ENCODE data around the gene AOAH.
"Not testable (repeated sequence)": the region's sequence is repeated elsewhere in the genome, so short reads cannot be mapped to it uniquely, and the experiment has no call there.

AOAH gene

DNA sequence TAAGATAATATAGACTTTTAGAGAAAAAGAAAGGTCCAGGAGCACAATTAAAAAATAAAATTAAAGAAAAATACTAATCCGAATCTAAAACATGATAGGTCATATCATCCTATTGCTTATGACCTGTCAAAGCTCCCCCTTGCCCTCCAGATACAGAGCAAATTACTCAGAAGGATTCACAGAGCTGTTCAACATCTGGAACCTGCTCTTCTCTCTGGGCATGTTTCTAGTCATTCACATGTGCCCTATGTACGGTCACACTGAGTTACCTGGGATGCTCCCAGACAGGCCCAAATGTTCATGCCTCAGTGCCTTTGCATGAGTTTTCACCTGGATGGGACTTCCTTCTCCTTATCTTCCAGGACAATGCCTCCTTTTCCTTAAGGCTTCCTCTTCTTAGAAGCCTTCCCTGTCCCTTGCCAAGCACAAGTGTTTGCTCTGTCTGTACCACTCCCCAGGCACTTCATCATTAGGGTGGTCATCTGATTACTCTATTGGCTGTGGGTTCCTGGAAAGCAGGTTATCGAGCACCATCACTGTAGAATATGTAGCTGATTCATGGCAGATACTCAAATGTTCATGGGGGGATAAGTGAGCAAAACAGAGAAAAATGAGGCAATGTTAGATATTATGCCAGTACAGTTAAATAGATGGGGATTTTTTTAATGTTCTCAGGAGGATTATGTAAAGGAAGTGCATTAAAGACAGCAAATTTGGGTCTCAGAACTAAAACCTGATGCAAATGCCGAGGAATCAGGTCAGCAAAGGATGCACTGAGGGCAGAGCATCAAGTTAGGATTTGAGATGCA, 12.0 kb upstream of the AOAH start:
- DNase-seq: no peak

DNA sequence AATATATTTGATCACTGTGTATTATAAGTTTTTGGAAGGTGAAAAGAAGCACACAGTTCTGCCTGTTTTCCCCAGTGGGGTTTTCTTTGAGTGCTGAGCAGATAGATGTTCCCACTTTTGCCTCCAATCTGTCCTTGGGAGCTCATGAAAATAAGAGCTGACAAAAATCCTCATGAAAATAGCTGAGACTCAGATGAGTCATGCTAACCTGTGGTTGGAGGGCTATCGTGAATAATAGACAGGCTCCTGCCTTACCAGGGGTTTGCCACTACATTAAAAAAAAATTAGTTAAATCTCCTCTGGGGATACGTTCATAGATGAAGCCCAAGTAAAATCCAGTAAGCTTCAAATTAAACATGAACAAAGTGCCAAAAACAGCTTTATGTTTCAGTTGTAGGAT, 10.9 kb upstream of the AOAH start:
- no peak for DNase-seq

DNA sequence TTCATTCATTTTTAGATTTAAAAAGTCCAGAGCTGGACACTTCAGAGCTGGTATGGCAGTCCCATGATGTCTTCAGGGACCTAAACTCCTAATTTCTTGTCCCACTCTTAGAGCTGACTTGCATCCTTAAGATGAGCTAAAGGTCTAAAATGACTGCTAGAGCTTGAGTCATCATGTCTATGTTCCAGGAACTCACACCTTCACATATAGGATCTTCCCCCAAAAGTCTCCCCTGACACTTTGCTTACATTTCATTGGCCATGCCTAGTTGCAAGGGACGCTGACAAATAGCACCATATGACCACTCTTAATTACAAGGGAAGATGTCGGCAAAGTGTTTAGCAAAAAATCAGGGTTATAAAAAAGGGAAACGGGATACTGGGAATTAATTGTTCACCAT, 10.4 kb upstream of the AOAH start:
- DNase-seq: no peak

DNA sequence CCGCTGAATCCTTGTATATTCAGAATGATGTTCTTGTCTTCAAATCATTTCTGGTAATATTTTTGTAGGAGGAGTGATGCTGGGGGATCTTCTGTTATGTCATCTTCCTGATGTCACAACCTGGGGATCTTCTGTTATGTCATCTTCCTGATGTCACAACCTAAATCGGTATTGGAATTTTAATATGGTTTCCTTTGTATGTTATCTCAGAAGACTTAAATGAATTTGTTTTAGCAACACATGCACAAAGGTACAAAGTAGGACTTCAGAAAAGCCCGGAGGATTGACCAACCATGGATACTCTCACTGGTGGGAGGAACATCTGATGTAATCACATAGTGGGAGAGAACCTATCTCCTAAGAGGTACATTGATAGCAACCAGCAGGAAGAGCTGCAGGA, 9.1 kb upstream of the AOAH start:
- no peak for DNase-seq

DNA sequence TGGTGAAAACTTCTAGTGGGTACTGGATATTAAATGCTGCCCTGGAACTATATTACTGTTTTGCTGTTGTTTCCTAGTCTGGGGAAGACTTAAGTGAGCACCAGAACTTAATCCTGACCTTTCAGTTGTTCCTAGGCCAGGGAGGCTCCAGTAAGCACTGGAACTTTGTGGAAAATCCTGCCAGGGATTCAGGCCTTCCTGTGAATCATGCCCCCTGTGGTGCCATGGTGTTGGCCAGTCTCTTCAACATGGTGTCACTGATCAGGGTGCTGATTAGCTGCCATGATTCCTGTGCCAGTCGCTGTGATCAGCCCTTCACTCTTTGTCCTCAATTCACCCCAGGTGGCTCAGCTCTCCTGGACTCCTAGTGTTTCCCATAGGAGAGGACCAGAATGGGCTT, 8.5 kb upstream of the AOAH start:
- no peak for DNase-seq

DNA sequence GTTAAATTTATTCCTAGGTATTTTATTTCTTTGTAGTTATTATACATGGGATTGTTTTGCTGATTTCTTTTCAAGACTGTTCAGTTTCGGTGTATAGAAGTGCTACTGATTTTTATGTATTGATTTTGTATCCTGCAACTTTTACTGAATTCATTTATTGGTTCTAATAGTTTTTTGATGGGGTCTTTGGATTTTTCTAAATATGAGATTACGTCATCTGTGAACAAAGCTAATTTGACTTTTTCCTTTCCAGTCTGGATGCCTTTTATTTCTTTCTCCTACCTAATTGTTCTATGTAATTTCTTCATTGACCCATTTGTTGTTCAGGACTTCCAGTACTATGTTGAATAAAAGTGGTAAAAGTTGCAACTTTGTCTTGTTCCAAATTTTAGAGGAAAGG, 5.8 kb upstream of the AOAH start:
- DNase-seq: no peak

DNA sequence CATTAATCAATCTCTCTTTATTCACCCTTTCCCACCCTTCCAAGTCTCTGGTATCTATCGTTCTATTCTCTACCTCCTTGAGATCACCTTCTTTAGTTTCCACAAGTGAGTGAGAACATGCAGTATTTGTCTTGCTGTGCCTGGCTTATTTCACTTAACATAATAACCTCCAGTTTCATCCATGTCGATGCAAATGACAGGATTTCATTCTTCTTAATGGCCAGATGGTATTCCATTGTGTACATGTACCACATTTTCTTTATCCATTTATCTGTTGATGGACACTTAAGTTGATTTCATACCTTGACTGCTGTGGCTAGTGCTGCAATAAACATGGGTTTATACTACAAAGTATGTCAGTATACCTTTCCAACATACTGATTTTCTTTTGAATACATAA, 3.8 kb upstream of the AOAH start:
- no peak for DNase-seq

DNA sequence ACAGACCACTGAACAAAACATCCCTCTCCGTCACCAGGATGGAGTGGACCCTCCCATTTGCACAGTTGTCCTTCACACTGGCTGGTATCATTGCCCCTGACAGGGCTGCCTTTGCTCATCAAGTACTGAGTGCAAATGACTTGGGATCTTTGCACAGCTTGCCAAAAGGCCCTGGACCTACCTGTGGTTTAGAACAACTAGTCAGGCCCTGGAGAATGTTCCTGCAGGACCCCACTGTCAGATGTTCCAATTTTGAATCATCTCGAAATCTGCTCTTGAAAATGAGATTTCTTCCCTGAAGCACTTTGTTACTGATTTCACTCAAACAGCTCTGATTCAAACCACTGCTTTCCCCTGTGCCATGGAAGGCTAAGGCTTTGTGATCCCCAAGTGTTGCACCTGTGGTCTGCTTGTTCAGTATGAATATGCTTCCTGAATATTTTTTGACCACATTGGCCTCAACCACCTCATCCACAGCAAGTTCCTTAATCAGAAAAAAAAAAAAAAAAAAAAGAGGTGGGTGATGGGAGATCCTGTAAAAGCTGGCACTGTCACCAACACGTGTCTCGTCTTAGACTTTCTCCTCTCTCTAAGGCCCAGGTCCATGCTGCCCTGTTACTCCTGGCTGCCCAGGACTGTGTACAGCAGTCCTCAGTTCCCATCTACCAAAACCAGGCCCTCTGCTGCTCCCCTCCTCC, 2.7 kb upstream of the AOAH start:
- no peak for DNase-seq

DNA sequence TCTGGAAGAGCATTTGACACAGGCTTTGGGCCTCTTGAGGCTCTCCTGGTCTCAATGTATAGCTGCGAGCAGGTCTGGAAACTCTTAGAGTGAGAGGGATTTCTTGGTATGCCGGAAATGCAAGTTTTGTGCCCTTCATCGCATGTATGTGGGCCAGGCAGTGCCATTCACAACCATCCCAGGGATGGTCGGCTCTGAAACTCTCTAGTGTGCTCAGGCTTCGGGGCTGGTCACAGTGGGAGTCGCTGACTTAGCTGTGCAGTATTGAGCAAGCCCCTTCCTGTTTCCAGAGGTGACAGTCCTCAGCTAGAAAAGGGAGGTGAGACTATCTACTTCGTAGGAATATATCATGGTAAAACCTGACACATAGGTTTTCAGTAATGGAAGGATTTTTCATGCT, 2.0 kb upstream of the AOAH start:
- DNase-seq: no peak

DNA sequence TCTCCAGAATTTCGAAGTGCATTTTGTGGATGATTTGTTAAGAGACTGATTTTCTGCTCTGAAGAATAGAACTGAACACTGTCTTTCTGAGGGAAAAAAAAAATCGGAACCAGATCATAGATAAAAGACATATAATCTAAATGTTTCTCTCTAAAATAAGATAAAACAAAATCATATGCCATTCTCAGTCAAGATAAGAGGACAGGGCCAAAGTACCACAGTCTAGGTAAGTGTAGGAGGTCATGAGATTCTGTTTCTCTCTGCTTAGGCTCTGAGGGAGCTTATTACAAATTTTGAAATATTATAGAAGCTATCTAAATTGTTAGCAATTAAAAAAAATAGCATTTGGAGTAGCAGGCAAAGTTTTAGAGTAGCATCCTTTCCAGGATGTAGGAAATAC, 702 bp upstream of the AOAH start:
- no peak for DNase-seq

DNA sequence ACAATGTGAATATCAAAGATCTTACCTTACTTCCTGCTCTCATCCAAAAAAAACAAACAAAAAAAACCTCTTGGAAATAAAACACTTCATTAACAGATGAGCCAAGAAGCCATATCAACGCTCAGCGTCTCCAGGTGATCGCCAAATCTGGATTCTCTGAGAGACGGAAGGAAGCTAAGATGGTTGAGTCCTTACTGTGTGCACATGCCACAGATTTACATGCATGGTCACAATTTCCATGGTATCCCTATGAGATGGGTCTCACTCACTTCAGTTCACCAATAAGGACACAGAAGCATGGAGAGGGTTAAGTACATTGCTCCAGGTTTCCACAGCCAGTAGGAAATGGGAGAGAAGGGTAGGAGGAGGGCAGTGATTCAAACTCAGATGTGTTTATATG, 1.0 kb downstream of the AOAH start:
- no peak for DNase-seq

DNA sequence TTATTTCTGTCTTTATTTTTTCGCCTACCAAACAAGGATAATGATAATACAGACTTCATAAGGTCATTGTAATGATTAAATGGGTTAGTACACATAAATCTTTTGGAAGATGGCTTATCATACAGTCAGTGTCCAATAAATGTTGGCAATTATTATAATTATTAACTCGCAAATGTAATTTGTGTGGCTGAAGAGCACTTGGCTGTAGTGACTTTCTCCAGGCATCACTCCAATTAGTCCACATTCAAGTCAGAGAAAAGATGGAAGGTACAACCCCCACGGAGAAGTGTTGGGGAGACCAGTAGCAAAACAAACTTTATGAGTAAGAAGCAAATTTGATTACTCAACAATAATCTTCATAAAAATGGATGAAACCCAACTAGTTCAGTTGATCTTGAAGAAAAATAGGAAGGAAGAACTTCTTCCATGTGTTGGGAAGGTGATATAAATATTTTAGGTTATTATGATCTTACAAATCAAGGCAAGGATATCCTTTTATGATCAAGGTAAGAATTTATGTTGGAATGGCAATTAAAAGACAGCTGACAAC, 5.1 kb downstream of the AOAH start:
- no peak for DNase-seq

DNA sequence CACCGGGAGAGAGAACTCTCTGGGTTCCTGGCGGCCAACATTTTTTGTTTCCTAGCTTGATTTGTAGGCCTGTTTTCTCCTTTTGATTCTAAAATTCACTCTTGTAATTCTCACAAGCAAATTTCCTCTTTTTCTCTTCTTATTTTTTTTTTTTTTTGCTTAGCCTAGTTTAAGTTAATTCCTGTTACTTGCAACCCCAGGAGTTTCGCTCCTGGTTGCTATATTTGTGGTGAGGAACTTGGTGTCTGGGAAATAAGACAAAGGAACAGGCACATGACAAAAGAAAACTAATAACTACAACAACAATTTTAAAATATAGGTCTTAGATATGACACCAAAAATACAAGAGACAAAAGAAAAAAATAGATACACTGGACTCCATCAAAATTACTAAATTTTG, 6.7 kb downstream of the AOAH start:
- no peak for DNase-seq

DNA sequence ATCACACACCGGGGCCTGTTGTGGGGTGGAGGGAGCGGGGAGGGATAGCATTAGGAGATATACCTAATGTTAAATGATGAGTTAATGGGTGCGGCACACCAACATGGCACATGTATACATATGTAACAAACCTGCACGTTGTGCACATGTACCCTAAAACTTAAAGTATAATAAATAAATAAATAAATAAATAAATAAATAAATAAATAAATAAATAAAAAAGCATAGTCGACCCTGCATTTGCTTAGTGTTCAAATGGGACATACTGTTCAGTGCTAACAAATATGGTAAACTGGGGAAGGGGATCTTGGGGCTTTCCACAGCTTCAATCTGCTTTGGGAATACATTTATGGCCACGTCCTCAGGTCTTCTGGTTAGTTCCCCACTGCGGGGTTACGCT, 7.5 kb downstream of the AOAH start:
- not testable (repeated sequence) for DNase-seq

DNA sequence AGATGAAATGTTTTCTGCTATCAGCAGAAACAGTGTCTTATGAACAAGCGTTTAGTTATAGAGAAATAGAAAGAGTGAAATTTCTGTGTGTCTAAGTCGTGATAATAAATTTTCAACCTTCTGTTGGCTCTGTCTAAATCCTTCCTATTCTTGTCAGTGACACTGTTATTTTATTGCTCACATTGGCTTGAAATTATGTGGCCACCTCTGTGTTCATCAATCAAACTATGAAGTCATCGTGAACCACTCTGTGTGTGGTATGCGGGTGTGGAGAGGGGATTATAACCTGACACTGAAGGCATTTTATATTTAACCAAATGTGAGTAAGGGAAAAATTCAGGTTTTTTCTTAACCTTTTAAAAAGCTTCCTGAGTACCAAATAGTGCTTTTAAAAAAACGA, 12.3 kb downstream of the AOAH start:
- no peak for DNase-seq

DNA sequence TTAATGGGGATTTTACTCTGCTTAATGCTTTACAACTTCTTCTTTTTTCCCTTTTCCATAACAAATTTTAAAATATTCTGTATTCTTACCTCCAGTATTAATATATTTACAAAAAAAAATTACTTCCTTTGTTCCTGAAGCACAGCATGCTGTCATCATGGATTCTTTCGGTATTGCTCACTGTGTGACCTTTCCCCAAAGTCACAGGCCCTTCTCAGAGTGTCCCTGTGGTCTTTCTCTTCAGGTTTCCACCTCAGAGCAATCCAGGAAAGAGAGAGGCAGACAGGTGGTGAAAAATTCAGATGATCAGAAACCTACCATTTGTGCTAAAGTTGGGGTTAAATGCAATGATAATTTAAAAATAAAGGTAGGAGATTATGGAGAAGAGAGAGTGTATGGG, 13.0 kb downstream of the AOAH start:
- no peak for DNase-seq

DNA sequence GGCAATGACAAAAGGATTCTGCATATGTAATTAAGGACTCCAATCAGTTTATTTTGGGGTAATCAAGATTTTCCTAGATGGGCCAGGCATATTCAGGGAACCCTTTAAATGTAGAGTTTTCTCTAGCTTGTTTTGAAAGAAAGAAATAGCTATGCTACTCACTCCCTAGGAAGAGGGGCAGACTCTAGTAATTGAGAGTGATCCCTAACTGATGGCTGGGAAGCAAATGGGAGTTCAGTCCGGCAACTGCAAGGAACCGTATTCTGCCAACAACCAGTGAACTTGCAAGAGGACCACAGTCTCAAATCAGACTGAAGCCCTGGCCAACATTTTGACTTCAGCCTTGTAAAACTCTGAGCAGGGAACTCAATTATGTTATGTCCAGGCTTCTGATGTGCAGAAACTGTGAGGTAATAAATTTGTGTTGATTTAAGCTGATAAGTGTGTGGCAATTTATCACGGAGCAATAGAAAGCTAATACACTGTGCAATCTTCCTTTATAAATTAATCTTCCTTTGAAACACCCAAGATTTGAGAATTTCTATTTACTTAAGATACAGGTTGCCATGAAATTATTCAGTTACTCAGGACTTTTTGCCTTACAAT, 14.0 kb downstream of the AOAH start:
- no peak for DNase-seq

DNA sequence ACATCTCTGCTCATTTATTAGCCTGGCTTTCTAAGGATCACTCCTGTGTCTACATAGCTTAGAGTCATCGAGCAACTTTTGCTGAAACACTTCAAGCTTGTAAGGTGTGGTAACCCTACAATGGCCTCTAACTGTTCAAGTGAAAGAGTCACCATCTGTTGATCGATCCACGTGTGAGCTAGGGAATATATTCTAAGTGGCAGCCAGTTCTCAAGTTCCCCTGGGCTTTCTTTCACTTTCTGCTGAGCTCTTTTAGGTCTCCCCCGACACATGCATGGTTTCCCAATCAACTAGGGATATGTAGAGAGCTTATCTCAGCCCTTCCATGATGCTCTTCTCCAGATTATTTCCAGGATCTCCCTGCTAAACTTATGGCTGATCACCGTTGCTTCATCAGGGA, 15.5 kb downstream of the AOAH start:
- no peak for DNase-seq

DNA sequence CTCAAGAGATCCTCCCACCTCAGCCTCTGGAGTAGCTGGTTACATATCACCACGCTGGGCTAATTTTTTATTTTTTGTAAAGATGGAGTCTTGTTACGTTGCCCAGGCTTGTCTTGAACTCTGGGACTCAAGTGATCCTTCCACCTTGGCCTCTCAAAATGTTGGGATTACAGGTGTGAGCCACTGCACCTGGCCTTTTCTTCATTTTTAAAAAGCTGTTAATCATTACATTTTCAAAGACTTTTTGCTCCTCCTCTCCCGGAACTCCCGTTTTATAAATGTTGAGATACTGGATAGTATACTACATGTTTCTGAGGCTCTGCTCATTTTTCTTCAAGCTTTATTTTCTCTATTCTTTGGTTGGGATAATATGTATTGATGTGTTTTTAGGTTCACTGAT, 16.4 kb downstream of the AOAH start:
- no peak for DNase-seq

DNA sequence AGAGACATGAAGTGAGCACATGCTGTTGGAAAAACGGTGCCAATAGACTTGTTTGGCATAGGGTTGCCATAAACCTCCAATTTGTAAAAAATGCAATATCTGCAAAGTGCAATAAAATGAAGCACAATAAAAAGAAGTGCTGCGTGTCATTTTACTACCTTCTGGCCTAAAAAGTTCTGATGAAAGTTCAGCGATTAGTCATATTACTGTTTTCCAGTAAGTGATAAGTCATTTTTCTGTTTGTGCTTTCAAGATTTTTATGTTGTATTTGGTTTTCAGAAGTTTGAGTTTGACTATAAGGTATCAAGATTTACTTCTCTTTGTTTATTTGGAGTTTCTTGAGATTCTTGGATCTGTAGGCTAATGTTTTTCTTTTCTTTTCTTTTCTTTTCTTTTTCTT, 16.8 kb downstream of the AOAH start:
- DNase-seq: no peak

DNA sequence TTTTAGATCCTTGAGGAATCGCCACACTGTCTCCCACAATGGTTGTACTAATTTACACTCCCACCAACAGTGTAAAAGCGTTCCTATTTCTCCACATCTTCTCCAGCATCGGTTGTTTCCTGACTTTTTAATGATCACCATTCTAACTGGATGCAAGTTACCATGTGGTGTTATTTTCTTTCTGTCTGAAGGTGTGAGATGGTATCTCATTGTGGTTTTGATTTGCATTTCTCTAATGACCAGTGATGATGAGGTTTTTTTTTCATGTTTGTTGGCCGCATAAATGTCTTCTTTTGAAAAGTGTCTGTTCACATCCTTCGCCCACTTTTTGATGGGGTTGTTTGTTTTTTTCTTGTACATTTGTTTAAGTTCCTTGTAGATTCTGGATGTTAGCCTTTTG, 20.4 kb downstream of the AOAH start:
- not testable (repeated sequence) for DNase-seq

DNA sequence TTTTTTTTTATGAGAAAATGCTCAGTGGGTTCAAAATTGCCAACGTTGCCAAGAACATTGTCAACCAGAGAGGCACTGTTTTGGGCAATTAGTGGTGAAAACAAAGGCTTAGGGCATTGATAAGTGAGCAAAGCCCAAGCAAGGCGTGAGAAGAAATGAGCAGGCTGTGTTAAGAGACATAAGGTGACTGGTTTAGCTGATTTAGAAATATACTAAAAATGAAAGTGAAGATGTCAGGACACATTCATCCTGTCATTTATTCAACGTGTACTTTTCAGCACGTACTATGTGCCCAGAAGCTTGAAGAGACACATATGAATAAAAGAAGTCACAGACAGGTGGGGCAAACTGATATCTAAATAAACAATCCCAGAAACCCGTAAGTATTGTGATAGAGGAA, 31.8 kb downstream of the AOAH start:
- DNase-seq: no peak

DNA sequence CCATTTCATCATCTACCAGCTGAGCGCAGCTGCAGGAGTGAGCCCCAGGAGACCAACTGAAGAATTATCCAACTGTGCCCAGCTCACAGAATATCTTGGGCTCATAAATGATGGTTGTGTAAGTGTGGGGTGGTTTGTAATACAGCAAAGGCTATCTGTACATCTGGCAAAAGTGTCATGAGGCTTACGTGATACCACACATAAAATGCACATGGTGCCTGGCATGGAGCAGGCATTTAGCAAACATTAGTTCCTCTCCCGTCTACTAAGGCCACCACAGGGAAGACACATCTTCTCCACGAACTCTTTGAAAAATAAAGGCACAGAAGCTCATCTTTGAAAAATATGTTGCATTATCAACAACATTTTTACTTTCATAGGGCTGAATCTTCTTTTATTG, 32.3 kb downstream of the AOAH start:
- DNase-seq: no peak

DNA sequence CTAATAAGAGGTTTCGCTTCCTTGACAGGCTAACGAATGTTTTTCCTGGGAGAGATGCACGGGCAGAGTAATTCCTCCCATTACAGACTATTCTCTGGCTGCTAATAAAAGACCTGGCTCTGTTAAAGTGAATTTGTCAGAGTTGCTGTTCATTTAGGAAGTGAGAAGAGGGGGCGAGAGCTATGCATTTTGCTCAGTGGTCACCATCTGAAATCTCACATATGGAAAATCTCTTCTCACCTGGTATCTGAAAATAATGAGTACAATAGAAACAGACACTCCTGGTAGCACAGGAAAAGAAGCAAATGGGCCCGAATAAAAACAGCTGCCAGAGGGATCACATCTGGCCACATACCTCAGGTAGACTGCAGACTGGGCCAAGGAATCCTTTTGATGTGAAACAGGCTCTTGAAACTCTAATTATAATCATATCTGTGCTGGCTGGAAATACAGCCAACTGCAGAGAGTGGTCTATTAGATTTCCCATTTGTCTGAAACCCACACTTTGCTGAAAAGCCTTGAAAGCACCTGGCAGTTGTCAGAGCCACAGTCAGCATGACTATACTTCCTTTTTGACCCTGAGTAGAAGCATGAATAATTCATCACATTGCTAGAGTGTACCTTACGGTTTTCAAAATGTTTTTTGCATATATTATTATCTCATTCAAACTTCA, 33.6 kb downstream of the AOAH start:
- no peak for DNase-seq
